ENCODE measurements around the gene NFIB.

Gene NFIB

DNA sequence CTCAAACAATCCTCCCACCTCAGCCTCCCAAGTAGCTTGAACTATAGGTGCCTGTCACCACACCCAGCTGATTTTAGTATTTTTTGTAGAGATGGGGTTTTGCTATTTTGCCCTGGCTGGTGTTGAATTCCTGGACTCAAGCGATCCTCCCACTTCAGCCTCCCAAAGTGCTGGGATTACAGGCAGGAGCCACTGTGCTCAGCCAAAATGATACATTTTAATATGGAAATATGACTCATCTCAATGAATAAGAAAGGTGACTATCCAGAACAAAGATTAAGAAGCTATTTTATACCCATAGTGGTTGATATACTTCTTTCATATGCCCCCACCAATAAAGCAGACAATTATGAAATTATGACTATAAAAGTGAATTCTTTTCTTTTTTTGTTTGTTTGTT is 166.2 kb downstream of the NFIB start:
- no peak for DNase-seq (ENCODE audit: low spot score)

DNA sequence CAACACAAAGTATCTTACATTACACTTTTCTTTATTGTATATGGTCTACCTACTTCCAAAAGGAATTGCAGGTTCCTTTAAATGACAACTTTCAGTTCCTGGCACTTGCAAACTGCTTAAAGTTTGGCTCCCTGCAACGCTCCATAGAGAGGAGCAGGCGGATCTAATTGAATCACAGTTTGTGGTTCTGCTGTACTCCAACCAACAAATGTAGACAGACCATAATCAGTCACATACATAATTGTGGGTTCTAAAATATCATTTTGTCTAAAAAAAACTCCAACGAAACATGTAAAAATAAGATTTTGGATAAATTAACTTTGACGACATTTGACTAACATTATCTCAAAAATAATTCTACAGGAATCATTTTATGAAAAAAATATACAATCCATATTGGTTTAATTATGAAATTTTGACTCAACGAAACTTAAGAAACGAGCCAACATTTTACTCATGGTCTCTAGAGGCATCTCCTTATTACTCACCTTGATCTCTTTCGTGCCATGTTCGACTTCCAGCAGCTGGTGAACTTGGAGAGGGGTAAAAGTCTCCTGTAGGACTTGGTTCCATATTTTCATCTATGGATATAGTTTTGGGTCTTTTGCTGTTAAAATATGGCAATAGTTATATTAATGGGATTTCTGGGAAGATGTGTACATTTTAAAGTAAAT is 167.6 kb downstream of the NFIB start:
- DNase-seq (ENCODE audit: low spot score), result no peak

DNA sequence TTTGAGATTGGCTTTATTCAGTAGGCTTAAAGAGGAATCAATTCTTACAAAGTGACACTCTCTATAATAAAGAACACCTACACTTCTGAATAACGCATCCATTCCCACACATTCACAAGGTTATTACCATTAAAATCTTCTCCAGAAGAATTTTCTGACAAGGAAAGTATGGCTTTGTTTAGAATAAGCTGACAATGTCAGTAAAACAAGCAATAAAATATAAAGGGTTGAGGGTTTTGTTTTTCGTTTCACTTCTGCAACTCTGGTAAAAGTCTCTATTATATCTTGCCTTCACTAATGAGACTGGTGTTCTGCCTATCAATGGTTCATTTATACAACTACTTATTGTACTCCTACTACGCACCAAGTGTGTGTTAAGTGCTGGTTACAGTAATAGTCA is 169.7 kb downstream of the NFIB start:
- DNase-seq (ENCODE audit: low spot score), result no peak

DNA sequence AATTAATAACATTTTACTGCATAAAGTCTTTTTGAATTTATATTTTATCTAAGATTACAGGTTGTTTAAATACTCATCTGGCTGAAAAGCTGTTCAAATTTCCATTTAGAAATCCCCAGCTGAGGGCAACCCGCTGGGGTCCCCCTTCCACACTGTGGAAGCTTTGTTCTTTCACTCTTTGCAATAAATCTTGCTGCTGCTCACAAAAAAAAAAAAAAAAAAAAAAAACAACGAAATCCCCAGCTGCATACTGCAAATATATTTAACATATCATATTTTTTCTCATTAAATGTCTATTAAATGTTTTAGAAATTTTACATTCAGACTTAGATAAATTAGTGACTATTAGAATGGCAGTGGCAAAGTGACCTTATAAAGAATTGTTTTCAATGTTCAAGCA is 172.2 kb downstream of the NFIB start:
- no peak for DNase-seq (ENCODE audit: low spot score)

DNA sequence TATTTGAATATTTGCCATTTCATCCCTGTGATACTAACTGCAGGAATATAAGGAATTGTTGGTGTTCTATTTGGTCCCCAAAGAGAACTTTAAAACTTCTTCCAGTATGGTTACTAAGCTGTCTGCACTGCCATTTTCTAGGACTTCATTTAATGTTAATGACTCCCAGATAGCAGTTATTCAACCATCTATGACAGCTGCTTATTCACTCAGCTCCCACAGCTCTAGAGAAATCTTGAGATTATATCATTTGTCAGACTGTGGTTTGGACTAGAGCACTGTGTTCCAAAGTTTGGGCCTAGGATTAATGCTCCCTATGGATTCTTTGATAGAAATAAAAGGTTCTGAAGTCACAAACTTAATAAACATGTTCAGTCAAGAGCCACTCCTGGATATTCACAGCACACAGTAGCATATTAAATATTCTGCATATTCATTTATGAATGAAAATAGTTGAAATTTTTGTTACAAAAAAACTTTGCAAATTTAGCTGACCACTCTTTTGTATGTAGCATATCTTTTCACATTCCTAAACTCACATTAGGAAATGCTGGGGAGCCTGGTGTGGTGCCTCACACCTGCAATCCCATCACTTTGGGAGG is 173.7 kb downstream of the NFIB start:
- no peak for DNase-seq (ENCODE audit: low spot score)

DNA sequence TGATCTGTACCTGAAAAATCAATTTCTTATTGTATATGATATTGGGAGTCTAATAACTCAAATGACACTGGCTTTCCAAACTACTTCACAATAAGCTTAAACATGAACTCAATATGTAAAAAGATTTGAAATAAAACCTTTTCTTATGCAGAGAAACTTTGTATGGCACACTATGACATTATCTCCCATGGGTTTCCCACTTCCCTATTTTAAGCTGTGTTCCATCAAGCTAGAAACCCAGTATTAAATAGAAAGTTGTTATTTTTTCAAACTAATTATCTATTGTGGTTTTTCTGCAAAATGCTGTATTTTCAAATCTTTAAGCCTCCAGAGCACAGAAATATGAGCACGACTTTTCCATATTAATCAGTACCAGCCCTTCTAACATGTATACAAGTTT is 174.7 kb downstream of the NFIB start:
- DNase-seq (ENCODE audit: low spot score), result no peak

DNA sequence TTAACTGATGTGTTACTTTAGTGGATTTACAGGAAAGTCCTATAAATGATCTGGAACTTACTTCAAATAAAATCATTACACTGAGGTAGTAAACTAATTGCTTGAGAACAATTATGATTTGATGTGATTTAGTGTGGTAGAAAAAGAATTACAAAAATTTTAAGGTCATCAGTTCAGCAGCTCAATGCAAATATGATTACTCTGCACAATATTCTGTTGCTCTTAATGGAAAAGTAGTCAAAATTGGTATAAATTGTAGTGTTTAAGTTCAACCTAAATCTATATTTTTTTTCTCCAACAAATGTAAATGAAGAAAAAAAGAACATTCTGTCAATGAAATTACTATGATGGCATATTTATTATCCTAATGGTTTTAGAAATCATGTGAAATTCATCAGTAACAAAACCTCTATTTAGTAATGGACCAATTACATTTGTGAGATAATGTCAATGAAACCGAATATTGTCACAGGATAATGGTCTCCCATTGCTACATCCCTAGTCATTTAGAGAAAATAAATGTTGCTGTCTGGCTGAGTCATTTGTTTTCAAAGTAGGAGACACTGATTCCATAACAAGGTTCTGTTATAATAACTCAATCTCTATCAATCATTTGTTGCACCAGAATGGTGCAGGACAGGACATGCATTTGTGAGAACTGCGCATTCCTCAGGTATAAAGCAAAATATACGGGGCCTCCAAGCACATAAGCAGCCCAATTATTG is 177.1 kb downstream of the NFIB start:
- no peak for DNase-seq (ENCODE audit: low spot score)

DNA sequence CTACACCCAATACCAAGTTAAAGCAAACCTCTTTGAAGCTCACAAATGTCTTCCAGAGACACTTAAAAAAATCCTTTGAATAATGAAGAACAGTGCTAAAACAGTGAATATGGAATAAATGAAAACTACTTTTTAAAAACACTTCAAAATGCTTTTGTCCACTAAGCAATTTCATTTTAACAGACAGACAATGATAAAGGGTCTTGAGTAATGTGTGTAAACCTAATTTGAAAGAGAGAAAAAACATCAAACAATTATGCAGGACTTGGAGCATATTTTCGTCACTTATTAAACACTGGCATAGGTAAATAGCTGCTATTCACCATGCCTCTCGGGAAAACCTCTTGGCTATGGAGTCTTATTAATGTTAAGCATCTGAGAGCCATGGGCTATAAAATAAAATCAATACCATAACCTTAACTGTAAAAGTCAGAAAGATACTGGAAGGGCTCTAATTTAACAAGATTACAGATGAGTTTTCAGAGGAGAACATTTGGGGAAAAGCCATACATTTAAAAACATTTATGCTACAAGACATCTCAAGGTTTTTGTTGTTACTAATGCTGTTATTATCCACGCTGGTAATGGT is 177.8 kb downstream of the NFIB start:
- DNase-seq (ENCODE audit: low spot score), result no peak

DNA sequence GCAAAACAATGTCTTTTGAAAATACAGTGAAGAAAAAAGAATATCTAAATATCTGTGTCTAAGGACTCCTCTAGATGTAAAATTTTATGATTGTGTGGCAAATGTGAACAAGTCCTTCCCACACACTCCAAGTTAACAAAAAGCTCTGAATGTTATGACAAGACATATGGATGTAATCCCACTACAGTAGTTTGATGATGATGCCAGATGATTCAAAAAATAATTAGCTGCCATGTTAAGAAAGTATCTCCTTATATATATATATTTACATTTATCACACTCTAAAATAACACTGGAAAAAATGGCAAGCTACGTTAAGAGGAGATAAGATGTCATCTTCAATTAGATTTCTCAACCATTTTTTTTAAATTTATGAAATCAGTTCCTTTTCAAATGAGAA is 178.5 kb downstream of the NFIB start:
- no peak for DNase-seq (ENCODE audit: low spot score)

DNA sequence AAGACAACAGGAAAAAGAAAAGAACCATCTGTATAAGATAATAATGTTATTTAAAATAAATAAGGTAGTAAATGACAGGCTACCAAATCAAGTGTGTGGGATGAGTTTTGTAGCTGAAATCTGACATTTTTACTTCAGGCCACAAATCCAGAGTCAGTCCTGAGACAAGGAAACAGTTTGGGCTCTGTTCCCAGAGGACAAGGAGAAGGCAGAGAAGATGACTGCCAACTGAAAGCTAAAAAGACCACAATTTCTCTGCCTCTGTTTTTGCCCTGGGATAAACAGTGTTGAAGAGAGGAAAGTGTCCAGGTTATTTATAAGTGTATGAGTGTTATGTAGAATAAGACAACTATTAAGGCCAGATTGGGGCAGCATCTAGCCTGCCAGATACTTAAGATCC is 180.5 kb downstream of the NFIB start:
- DNase-seq (ENCODE audit: low spot score), result no peak

DNA sequence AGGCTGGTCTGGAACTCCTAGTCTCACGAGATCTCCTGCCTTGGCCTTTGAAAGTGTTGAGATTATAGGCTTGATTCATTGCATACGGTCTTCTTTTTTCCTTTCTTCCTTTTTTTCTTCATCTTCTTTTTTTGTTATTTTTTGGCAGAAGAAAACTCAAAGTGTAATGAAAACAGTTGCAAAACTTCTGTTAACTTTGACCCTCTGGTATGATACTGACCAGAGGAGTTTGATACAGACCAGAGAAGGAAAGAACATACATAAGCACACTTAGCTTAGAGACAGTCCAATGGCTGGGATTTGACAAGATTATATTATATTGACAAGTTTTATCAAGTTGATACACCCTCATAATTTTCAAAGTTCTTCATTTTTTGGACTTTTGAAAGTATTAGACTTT is 181.2 kb downstream of the NFIB start:
- no peak for DNase-seq (ENCODE audit: low spot score)

DNA sequence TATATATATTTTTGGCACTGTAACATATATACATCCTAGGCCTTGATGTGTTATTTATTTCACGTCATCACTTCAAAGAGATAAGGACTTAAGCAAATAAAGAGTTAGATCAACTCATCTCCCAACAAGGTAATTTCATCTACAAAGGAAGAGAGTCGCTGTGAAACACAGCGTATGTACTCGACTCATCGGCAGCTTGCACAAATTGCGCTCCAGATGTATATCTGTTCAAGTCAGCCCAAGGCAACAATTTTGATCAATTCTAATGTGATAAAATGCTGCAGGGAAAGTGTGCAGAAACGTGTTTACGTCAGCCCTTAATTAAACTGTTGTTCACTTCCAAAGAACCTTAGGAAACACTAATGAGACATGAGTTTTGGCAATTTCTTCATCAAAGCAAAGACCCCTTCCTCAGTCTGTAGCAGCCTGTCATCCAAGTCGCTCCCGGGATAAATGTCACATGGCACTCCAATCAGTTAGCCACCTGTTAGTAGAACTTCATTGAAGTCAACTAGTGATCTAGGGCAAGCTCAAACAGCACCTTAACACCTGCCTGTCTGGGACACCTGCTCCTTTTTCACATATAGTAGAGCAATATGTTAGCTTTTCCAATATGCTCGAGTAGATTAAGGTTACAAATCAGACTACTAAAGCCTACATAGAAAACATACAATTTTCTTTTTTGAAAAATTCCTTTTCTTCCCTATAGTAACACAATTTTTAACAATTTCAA is 182.4 kb downstream of the NFIB start:
- DNase-seq (ENCODE audit: low spot score), result no peak

DNA sequence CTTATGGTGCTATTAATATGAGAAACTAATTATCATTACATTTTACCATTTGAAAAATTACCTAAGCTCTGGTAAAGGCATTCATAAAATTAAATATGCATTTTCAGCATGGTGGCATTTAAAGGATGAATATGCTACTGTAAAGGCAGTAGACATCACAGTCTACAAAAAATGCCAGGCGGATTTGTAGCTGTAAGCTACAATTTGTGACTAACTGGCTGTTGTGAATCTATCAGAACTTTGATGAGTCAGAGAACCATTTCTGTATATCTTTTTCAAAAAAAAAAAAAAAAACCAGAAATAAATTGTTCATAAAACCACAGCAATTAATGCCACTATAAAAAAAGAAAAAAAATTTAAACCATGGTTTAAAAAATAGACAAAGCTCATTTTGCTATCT is 186.3 kb downstream of the NFIB start:
- no peak for DNase-seq (ENCODE audit: low spot score)

DNA sequence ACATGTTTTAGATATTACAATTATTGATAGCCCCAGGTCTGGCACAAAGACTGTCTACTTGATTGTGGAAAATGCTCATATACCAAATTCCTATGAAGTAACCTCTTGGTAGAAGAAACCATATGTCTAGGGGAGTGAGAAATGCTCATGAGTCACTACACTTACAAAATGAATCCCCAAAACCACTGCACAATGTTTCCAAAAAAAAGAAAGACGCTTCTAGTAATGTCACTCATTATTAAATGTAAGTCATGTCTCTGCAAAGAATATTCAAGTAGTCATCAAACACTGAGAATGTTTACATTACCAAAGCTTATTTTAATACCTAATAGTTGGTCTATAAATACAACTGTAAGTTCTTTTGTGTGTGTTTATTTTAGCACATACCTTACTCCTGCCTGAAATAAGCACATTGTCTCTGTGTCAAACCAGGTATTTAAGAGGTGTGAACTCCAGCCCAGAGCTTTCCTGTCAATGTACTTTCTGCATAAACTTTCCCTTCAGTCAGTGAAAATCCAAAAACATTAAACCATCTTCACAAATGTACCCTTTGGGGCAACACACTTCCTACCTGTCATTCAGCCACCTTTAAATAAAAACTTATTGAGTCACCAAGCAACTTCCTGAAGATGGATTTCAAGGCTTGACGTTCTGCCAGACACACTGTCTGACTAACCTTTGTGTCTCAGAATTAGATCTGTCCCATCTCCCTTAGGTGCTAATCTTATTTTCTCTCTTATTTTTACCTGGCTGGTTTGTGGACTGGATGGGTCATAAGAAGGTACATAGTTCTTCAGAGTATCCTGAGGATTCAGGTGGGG is 194.0 kb downstream of the NFIB start:
- no peak for DNase-seq (ENCODE audit: low spot score)

DNA sequence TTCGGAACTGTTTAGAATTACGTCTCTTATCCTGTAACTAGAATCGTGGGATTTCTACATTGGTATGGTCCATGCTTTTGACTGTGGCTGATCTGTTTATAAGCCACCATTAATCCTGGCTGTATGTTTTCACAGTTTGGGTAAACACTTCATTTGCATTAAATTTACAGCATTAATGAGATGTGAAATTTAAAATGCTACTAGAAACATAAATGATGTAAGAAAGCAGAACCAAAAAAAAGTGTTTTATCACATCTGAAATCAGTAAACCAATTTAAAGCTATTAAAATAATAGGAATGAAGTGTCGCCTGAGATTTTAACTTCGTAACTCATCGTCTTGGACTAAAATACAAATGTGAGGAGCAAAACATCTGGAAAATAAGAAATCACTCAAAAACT is 201.7 kb downstream of the NFIB start:
- DNase-seq (ENCODE audit: low spot score), result no peak

DNA sequence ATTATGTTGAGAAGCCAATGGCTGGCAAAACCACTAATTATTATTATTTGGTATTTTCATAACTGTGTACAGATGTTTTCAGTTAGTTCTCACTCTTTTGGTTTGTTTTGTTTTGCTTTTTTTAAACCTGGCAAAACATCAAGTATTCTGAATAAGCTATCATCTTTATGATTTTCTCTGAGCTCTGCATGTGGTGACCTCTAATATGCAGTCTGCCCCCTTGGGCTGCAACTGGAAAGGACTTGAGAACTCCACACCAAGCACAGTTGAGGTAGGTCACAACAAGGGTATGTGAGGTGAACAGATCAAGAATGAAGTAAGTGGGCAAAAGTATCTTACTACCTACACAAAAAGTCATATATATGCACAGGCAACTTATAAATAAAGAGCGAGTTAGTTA is 202.2 kb downstream of the NFIB start:
- DNase-seq (ENCODE audit: low spot score), result no peak

DNA sequence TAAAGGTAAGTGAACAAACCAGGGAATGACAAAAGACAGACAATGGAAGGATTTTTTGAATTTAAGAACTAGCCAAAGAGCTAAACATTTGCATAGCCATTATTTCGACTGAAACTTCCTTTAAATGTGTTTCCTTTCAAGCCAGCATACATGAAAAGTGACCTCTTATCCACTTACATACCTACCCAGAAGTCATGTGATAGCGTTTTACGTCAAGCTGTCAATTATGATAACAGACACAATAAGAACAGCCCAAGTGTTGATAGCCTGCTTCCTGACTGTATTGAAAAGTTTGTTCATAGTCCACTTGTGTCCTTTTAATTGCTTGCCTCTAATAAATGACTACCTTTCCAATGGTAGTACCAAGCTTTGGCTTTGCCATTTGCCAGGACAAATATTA is 206.0 kb downstream of the NFIB start:
- no peak for DNase-seq (ENCODE audit: low spot score)

DNA sequence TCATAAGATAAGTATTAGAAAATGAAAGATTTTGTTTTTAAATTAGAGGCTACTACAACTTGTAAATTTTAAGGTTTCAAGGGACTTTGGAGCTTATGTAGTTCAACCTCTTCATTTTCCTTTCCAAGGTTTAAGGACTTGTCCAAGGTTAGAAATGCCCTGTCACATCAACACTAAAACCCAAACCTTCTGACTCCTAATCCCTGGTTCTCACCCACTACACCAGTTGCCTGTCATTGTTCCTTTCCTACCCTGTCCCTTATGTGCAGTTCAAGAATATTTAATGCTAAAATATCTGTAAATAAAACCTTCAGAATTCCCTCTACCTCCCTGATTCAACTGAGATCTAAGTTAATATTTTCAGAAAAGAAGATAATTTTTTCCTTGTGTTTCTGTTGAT is 206.4 kb downstream of the NFIB start:
- no peak for DNase-seq (ENCODE audit: low spot score)

DNA sequence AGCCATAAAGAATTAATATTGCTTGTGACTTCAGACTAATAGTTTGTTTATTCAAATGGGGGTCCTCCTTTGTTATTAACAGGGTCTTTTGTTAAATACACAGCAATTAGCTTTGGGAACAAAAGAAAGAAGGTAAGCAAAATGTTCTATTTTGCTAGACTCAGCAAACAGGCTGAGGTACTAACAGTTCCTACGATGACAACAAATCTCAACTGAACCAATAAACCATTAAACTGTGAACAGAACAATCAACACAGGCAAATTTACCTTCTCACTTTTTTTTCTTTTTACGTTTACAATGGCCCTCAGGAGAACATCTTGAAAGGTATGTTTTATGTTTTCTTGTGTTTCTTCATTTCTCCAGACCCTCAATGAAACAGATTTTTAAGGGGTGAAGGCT is 207.2 kb downstream of the NFIB start:
- no peak for DNase-seq (ENCODE audit: low spot score)

DNA sequence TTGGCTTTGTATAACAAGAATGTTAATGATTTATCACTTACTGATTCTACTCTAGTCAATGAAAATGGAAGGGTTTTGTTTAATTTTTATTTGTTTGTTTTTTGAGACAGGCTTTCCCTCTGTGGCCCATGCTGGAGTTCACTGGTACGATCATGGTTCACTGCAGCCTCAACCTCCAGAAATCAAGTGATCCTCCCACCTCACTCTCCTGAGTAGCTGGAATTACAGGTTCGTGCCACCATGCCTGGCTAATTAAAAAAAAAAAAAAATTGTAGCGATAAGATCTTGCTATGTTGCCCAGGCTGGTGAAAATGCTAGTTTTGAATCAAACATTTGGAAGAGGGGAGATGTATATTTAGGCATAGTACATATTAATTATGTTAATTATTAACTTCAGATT is 209.4 kb downstream of the NFIB start:
- no peak for DNase-seq (ENCODE audit: low spot score)

DNA sequence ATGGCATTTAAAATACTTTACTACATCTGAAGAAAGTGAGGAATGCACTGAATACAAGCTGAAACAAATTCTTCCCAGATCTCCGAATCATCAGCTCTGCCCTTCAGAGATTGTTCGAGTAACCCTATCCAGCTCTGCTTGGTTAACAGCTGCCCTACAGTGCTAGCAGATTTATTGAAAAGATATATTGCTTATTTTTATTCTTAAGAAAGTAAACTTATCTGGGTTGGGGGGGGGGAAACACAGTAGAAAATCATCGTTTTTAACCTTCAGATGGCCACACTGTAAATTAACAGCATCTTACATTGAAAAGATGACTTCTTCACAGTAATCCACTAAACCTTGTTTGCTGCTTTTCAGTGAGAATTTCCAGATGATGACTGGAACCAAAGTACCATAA is 210.8 kb downstream of the NFIB start:
- DNase-seq (ENCODE audit: low spot score), result no peak

DNA sequence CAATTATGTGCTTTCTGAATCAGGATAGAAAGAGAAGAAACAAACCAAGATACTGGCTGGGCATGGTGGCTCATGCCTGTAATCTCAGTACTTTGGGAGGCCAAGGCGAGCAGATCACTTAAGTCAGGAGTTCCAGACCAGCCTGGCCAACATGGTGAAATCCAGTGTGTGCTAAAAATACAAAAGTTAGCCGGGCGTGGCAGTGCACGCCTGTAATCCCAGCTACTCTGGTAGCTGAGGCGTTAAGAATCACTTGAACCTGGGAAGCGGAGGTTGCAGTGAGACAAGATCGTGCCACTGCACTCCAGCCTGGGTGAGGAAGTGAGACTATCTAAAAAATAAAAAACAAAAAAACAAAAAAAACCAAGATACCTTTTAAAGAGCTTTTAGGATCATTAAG is 214.2 kb downstream of the NFIB start:
- DNase-seq (ENCODE audit: low spot score), result no peak
